Spleen (tissue), 7 donors: ENCODE data around the gene TIGD3.

Source experiments
- CTCF ChIP-seq, 11 experiments: fragments of 200-600 bp in 7 of 11; fragments of 450-650 bp in 4 of 11; sonication (generic) in 4 of 11; IDR thresholded peaks in 8 of 11; conservative IDR thresholded peaks in 3 of 11; 1 replicate in 7 of 11; 2 replicates in 4 of 11; pipeline versions ENCODE4 v1.4.0 to v1.8.0; 2016 to 2021; ENCODE audit warnings: antibody characterized with exemption in 11 of 11, inconsistent platforms in 4 of 11, mild to moderate bottlenecking in 1 of 11
- POLR2AphosphoS5 ChIP-seq, 3 donors: sonication (generic); formaldehyde crosslinking; IDR thresholded peaks; one replicate each; pipeline ENCODE4 v1.5.1; 2017; ENCODE audit warnings: antibody characterized with exemption in 3 of 3
- donor health status: DM: no; HTN: no; CAD: no; lungs with moderate emphysema.
- donor health status: DM: no; HTN: no; CAD: no.
- donor health status: DM: no; HTN: no; CAD: no.

- TF ChIP-seq POLR2AphosphoS5 (IDR thresholded peaks at IDR 0.05) (no peak), CTCF (IDR thresholded peaks at IDR 0.05 in 8 of 11, conservative IDR thresholded peaks at IDR 0.05 in 3 of 11) (no peak)
These were observed 3.4 kb downstream of the TIGD3 start for GRCh38 chr11:65357856-65358356.
